H7 (cell line): ENCODE results near the gene LUZP2. TPM values are rescaled to one million over a fixed set of nuclear protein-coding genes. Genes with fewer than 3 reads are reported as not detected.
A peak's percentile ranks its signal among the peaks of the same experiment; 100 is the strongest.

ENCODE experiments used
- DNase-seq: peaks from one replicate; pipeline ENCODE4 v3.0.0; 2012
- H3K27me3 ChIP-seq: 2 replicates; pipeline ENCODE4 v1.6.0; 2011; ENCODE audit warnings: mild to moderate bottlenecking, low read length; ENCODE audit not compliant: control insufficient read depth, insufficient read depth
- H3K36me3 ChIP-seq: replicated peaks from 2 replicates; pipeline ENCODE4 v1.5.1; 2011; ENCODE audit warnings: low read length; ENCODE audit not compliant: control insufficient read depth, insufficient read depth
- H3K4me3 ChIP-seq: 2 replicates; pipeline ENCODE4 v1.5.1; 2011; ENCODE audit warnings: low read depth, mild to moderate bottlenecking, control low read depth, low read length, moderate library complexity; ENCODE audit not compliant: insufficient read depth
- total RNA-seq: library from RNA; depleted of rRNA; stranded (reverse); fragments of >200 nt; shearing (Covaris generic); gene quantifications from 2 replicates; pipeline ENCODE4 v1.2.3, GENCODE V29; 2014

The LUZP2 gene
- total RNA-seq, 1 experiment from 2014 or later, result 0.07 TPM

GRCh38 chr11:24754406-24754805 is 257.6 kb downstream of the LUZP2 start:
- DNase-seq, result no peak
- no peak overlapping the region for H3K4me3 ChIP-seq
- no peaks in the 10 kb centered on the region for H3K36me3 ChIP-seq

GRCh38 chr11:24755260-24755839 is 258.5 kb downstream of the LUZP2 start:
- H3K36me3 ChIP-seq, result no peaks in the 10 kb centered on the region
- H3K4me3 ChIP-seq, result no peak overlapping the region
- no peak for DNase-seq
- no peaks in the 10 kb centered on the region for H3K27me3 ChIP-seq

More at GRCh38 chr11:24754406-24754805, 257.6 kb downstream of the LUZP2 start:
- no peaks in the 10 kb centered on the region for H3K27me3 ChIP-seq

- Histone ChIP-seq H3K27me3 (no peaks in the 10 kb centered on the region), H3K4me3 (no peak overlapping the region), H3K36me3 (no peaks in the 10 kb centered on the region)
- no peak for DNase-seq
Observed at GRCh38 chr11:24759742-24760141, 262.9 kb downstream of the LUZP2 start.

GRCh38 chr11:24760681-24761080 is 263.8 kb downstream of the LUZP2 start:
- no peaks in the 10 kb centered on the region for H3K27me3 ChIP-seq
- DNase-seq, result no peak
- H3K36me3 ChIP-seq, result no peaks in the 10 kb centered on the region
- no peak overlapping the region for H3K4me3 ChIP-seq

- no peaks in the 10 kb centered on the region for H3K27me3 ChIP-seq
- H3K4me3 ChIP-seq, result no peak overlapping the region
- no peaks in the 10 kb centered on the region for H3K36me3 ChIP-seq
- DNase-seq, result no peak
Observed at GRCh38 chr11:24762076-24762475, 265.2 kb downstream of the LUZP2 start.

GRCh38 chr11:24767411-24767810 is 270.6 kb downstream of the LUZP2 start:
- Histone ChIP-seq H3K27me3 (no peaks in the 10 kb centered on the region), H3K36me3 (no peaks in the 10 kb centered on the region), H3K4me3 (no peak overlapping the region)
- no peak for DNase-seq

- no peaks in the 10 kb centered on the region for H3K27me3 ChIP-seq
- DNase-seq, result no peak
- H3K36me3 ChIP-seq, result no peaks in the 10 kb centered on the region
- H3K4me3 ChIP-seq, result no peak overlapping the region
Observed at GRCh38 chr11:24773322-24773721, 276.5 kb downstream of the LUZP2 start.

GRCh38 chr11:24779791-24780190 is 282.9 kb downstream of the LUZP2 start:
- peak; percentile 2 for DNase-seq
- H3K27me3 ChIP-seq, result no peaks in the 10 kb centered on the region
- no peaks in the 10 kb centered on the region for H3K36me3 ChIP-seq

GRCh38 chr11:24781288-24781687 is 284.4 kb downstream of the LUZP2 start:
- Histone ChIP-seq H3K4me3 (no peak overlapping the region), H3K27me3 (no peaks in the 10 kb centered on the region), H3K36me3 (no peaks in the 10 kb centered on the region)
- no peak for DNase-seq

More at GRCh38 chr11:24779791-24780190, 282.9 kb downstream of the LUZP2 start:
- no peak overlapping the region for H3K4me3 ChIP-seq

- Histone ChIP-seq H3K36me3 (no peaks in the 10 kb centered on the region), H3K27me3 (no peaks in the 10 kb centered on the region), H3K4me3 (no peak overlapping the region)
- DNase-seq, result no peak
Observed at GRCh38 chr11:24793479-24793878, 296.6 kb downstream of the LUZP2 start.

- no peaks in the 10 kb centered on the region for H3K27me3 ChIP-seq
- H3K36me3 ChIP-seq, result no peaks in the 10 kb centered on the region
- H3K4me3 ChIP-seq, result no peak overlapping the region
- DNase-seq, result no peak
Observed at GRCh38 chr11:24794064-24794463, 297.2 kb downstream of the LUZP2 start.

GRCh38 chr11:24805671-24806070 is 308.8 kb downstream of the LUZP2 start:
- no peak for DNase-seq
- Histone ChIP-seq H3K27me3 (no peaks in the 10 kb centered on the region), H3K36me3 (no peaks in the 10 kb centered on the region), H3K4me3 (no peak overlapping the region)

GRCh38 chr11:24808173-24808572 is 311.3 kb downstream of the LUZP2 start:
- H3K36me3 ChIP-seq, result no peaks in the 10 kb centered on the region
- no peak overlapping the region for H3K4me3 ChIP-seq
- no peaks in the 10 kb centered on the region for H3K27me3 ChIP-seq
- DNase-seq, result no peak

- no peaks in the 10 kb centered on the region for H3K36me3 ChIP-seq
- H3K4me3 ChIP-seq, result no peak overlapping the region
- DNase-seq, result no peak
- H3K27me3 ChIP-seq, result no peaks in the 10 kb centered on the region
Observed at GRCh38 chr11:24819006-24819405, 322.2 kb downstream of the LUZP2 start.

- Histone ChIP-seq H3K4me3 (no peak overlapping the region), H3K36me3 (no peaks in the 10 kb centered on the region), H3K27me3 (no peaks in the 10 kb centered on the region)
- no peak for DNase-seq
Observed at GRCh38 chr11:24819863-24820434, 323.1 kb downstream of the LUZP2 start.

- Histone ChIP-seq H3K27me3 (no peaks in the 10 kb centered on the region), H3K4me3 (no peak overlapping the region)
- DNase-seq, result no peak
Observed at GRCh38 chr11:24820541-24820940, 323.7 kb downstream of the LUZP2 start.

More at GRCh38 chr11:24820541-24820940, 323.7 kb downstream of the LUZP2 start:
- H3K36me3 ChIP-seq, result no peaks in the 10 kb centered on the region
